HepG2 (cell line): ENCODE results near the gene CISD2. TPM values are rescaled to one million over a fixed set of nuclear protein-coding genes. Genes with fewer than 3 reads are reported as not detected.

ENCODE experiments used
- AKAP8 ChIP-seq: sonication (generic); formaldehyde crosslinking; IDR thresholded peaks from 2 replicates; pipeline ENCODE4 v1.5.1; 2020; ENCODE audit warnings: mild to moderate bottlenecking, missing genetic modification reagents
- CENPBD1 ChIP-seq: sonication (generic); formaldehyde crosslinking; IDR thresholded peaks from 2 replicates; pipeline ENCODE4 v1.8.0; 2022; ENCODE audit warnings: missing genetic modification reagents, low read depth, mild to moderate bottlenecking, borderline replicate concordance
- DNMT3B ChIP-seq: conservative IDR thresholded peaks from 2 replicates; pipeline ENCODE4 v1.6.1; 2016; ENCODE audit warnings: missing biosample characterization, control low read depth
- FIP1L1 ChIP-seq: fragments of 200-400 bp; formaldehyde crosslinking; IDR thresholded peaks from 2 replicates; pipeline ENCODE4 v1.6.1; 2018; ENCODE audit warnings: low read depth, mild to moderate bottlenecking, low read length, moderate library complexity, borderline replicate concordance; ENCODE audit not compliant: insufficient read depth
- HNRNPL ChIP-seq: fragments of 200-400 bp; formaldehyde crosslinking; IDR thresholded peaks from 2 replicates; pipeline ENCODE4 v1.6.1; 2017; ENCODE audit warnings: mild to moderate bottlenecking, low read depth, low read length
- MAZ ChIP-seq, 2 experiments: sonication (generic) in 1 of 2; formaldehyde crosslinking in 1 of 2; IDR thresholded peaks; 2 replicates each; pipeline versions ENCODE4 v1.5.0 to v1.6.1; 2012 to 2020; ENCODE audit warnings: low read depth in 2 of 2, mild to moderate bottlenecking in 2 of 2, borderline replicate concordance in 1 of 2, improper control_type of control experiment in 1 of 2, low read length in 1 of 2, missing genetic modification reagents in 1 of 2, moderate library complexity in 1 of 2
- NFKB2 ChIP-seq: sonication (generic); formaldehyde crosslinking; IDR thresholded peaks from 2 replicates; pipeline ENCODE4 v1.4.0; 2020; ENCODE audit warnings: missing genetic modification reagents, borderline replicate concordance
- PRMT3 ChIP-seq: sonication (generic); formaldehyde crosslinking; IDR thresholded peaks from 2 replicates; pipeline ENCODE4 v1.8.1; 2022; ENCODE audit warnings: low read depth, mild to moderate bottlenecking, moderate library complexity, missing genetic modification reagents, borderline replicate concordance
- SMARCE1 ChIP-seq: fragments of 450-650 bp; IDR thresholded peaks from 2 replicates; pipeline ENCODE4 v1.6.1; 2017; ENCODE audit warnings: borderline replicate concordance
- ZBTB38 ChIP-seq: sonication (generic); formaldehyde crosslinking; IDR thresholded peaks from 2 replicates; pipeline ENCODE4 v1.5.1; 2020; ENCODE audit warnings: mild to moderate bottlenecking, missing genetic modification reagents
- ZBTB7B ChIP-seq: sonication (generic); formaldehyde crosslinking; IDR thresholded peaks from 2 replicates; pipeline ENCODE4 v1.4.0; 2020; ENCODE audit warnings: missing genetic modification reagents
- ZFP62 ChIP-seq: sonication (generic); formaldehyde crosslinking; IDR thresholded peaks from 2 replicates; pipeline ENCODE4 v1.4.0; 2020; ENCODE audit warnings: missing genetic modification reagents
- ZKSCAN8 ChIP-seq: IDR thresholded peaks from 2 replicates; pipeline ENCODE4 v1.6.1; 2016; ENCODE audit warnings: borderline replicate concordance, missing genetic modification reagents, missing compliant biosample characterization
- ZMYM3 ChIP-seq: sonication (generic); formaldehyde crosslinking; IDR thresholded peaks from 2 replicates; pipeline ENCODE4 v1.5.1; 2020; ENCODE audit warnings: mild to moderate bottlenecking, missing genetic modification reagents
- ZNF30 ChIP-seq: sonication (generic); formaldehyde crosslinking; IDR thresholded peaks from 2 replicates; pipeline ENCODE4 v1.5.0; 2020; ENCODE audit warnings: mild to moderate bottlenecking, missing genetic modification reagents
- ZNF597 ChIP-seq: sonication (generic); formaldehyde crosslinking; IDR thresholded peaks from 2 replicates; pipeline ENCODE4 v1.5.0; 2020; ENCODE audit warnings: missing genetic modification reagents
- polyA plus RNA-seq, 8 experiments: library from polyadenylated mRNA; depleted of rRNA in 3 of 8; stranded (reverse) in 7 of 8; unstranded in 1 of 8; fragments of >200 nt; fragmentation: Illumina TruSeq in 4 of 8; extraction: Trizol in 4 of 8; gene quantifications; 2 replicates each; pipeline versions ENCODE4 v1.2.1 to v1.2.3, GENCODE V29; 2011 to 2016; ENCODE audit warnings: low read depth in 4 of 8, missing spikeins in 1 of 8, mixed read lengths in 1 of 8; ENCODE audit not compliant: insufficient read depth in 1 of 8
- total RNA-seq, 5 experiments: library from RNA; depleted of rRNA; stranded (reverse); fragments of >200 nt; fragmentation: Illumina TruSeq; extraction: Trizol; gene quantifications; 2 replicates each; pipeline ENCODE4 v1.2.3, GENCODE V29; 2016; ENCODE audit warnings: low read depth in 1 of 5
- TF ChIP-seq, protein P1 (sequence below): sonication (generic); formaldehyde crosslinking; IDR thresholded peaks from 2 replicates; pipeline ENCODE4 v1.8.0; 2022; ENCODE audit warnings: missing genetic modification reagents, mild to moderate bottlenecking, moderate library complexity, borderline replicate concordance
- TF ChIP-seq, protein P2 (sequence below): sonication (generic); formaldehyde crosslinking; IDR thresholded peaks from 2 replicates; pipeline ENCODE4 v1.4.0; 2020; ENCODE audit warnings: mild to moderate bottlenecking, missing genetic modification reagents, borderline replicate concordance
- TF ChIP-seq, protein P3 (sequence below): sonication (generic); formaldehyde crosslinking; IDR thresholded peaks from 2 replicates; pipeline ENCODE4 v1.4.0; 2020; ENCODE audit warnings: low read depth, mild to moderate bottlenecking, missing genetic modification reagents

The CISD2 gene
- total and polyA plus RNA-seq, 2 of the 13 experiments (the other 11 are each of a cell fraction or from before 2014, with no cell fraction given) = 24.5 to 37.7 TPM

- TF ChIP-seq MAZ (IDR thresholded peaks at IDR 0.05; ENCODE audit: borderline replicate concordance, low read depth, low read length) = peak; percentile 91; the same call in 1 of the 2 replicates
- peak; percentile 99 for TF ChIP-seq MAZ (CRISPR knock-in tag; IDR thresholded peaks at IDR 0.05; ENCODE audit: low read depth)
- TF ChIP-seq, protein P1, sequence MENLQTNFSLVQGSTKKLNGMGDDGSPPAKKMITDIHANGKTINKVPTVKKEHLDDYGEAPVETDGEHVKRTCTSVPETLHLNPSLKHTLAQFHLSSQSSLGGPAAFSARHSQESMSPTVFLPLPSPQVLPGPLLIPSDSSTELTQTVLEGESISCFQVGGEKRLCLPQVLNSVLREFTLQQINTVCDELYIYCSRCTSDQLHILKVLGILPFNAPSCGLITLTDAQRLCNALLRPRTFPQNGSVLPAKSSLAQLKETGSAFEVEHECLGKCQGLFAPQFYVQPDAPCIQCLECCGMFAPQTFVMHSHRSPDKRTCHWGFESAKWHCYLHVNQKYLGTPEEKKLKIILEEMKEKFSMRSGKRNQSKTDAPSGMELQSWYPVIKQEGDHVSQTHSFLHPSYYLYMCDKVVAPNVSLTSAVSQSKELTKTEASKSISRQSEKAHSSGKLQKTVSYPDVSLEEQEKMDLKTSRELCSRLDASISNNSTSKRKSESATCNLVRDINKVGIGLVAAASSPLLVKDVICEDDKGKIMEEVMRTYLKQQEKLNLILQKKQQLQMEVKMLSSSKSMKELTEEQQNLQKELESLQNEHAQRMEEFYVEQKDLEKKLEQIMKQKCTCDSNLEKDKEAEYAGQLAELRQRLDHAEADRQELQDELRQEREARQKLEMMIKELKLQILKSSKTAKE (CRISPR knock-in tag) = peak; percentile 50; the same call in 1 of the 2 replicates
- no peak for TF ChIP-seq ZKSCAN8 (CRISPR knock-in tag)
- peak; percentile 78; the same call in 1 of the 2 replicates for TF ChIP-seq DNMT3B (CRISPR knock-in tag)
- TF ChIP-seq PRMT3 = peak; percentile 84
- TF ChIP-seq FIP1L1 = 0 out of 2 replicates have a peak, but pooled peaks have one; percentile 52
- TF ChIP-seq, protein P2, sequence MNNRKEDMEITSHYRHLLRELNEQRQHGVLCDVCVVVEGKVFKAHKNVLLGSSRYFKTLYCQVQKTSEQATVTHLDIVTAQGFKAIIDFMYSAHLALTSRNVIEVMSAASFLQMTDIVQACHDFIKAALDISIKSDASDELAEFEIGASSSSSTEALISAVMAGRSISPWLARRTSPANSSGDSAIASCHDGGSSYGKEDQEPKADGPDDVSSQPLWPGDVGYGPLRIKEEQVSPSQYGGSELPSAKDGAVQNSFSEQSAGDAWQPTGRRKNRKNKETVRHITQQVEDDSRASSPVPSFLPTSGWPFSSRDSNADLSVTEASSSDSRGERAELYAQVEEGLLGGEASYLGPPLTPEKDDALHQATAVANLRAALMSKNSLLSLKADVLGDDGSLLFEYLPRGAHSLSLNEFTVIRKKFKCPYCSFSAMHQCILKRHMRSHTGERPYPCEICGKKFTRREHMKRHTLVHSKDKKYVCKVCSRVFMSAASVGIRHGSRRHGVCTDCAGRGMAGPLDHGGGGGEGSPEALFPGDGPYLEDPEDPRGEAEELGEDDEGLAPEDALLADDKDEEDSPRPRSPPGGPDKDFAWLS (CRISPR knock-in tag) = peak; percentile 87; the same call in 1 of the 2 replicates
- TF ChIP-seq AKAP8 = peak; percentile 60; the same call in 1 of the 2 replicates
- no peak for TF ChIP-seq SMARCE1
- 0 out of 2 replicates have a peak, but pooled peaks have one; percentile 84 for TF ChIP-seq ZNF30
- TF ChIP-seq ZFP62 = no peak
- TF ChIP-seq HNRNPL = 0 out of 2 replicates have a peak, but pooled peaks have one; percentile 69
- TF ChIP-seq NFKB2 (CRISPR knock-in tag) = peak; percentile 85
- TF ChIP-seq, protein P3, sequence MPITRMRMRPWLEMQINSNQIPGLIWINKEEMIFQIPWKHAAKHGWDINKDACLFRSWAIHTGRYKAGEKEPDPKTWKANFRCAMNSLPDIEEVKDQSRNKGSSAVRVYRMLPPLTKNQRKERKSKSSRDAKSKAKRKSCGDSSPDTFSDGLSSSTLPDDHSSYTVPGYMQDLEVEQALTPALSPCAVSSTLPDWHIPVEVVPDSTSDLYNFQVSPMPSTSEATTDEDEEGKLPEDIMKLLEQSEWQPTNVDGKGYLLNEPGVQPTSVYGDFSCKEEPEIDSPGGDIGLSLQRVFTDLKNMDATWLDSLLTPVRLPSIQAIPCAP = peak; percentile 53; the same call in 1 of the 2 replicates
- peak; percentile 86 for TF ChIP-seq ZBTB7B (CRISPR knock-in tag)
- 0 out of 2 replicates have a peak, but pooled peaks have one; percentile 11 for TF ChIP-seq ZMYM3
- TF ChIP-seq ZNF597 (CRISPR knock-in tag) = no peak
- no peak for TF ChIP-seq CENPBD1 (CRISPR knock-in tag)
- TF ChIP-seq ZBTB38 (CRISPR knock-in tag) = peak; percentile 60; the same call in 1 of the 2 replicates
Measured at GRCh38 chr4:102868781-102869568, at the start of gene CISD2 (continued).
